Measurements from ENCODE around the gene ZDHHC13. TPM values are rescaled to one million over a fixed set of nuclear protein-coding genes. Genes with fewer than 3 reads are reported as not detected.

Gene ZDHHC13
- total and polyA plus RNA-seq, 3 donors from 2014 or later = 16.3 to 32.6 (median 17.2) TPM

DNA sequence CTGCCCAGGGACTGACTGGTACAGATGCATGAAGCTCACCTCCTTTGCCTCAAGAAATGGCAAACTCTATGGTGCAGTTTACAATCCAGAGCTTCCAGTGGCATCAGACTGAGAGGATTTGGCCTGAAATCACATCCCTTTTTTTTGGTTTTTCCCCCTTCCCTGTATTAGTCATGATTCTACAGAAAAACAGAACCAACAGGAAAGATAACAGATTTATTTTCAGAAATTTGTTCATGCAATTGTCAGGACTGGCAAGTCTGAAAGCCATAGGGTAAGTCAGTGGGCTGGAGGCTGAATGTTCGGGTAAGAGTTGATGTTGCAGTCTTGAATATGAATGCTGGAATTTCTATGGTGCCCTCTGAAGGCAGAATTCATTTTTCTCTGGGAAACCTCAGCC lies 12.0 kb upstream of the ZDHHC13 start:
- no peaks in the 10 kb centered on the region for H3K27me3 ChIP-seq
- intact Hi-C loops (cut with DNase I; ENCODE audit: low total_unique reads) = no loop called here
- H3K36me3 ChIP-seq (ENCODE audit: low read depth, missing control alignments) = no peaks in the 10 kb centered on the region
- WGBS, 2 donors = 82 to 86% methylated on average over 1 of the region's 1 CpG
- no peak for DNase-seq
- no peaks in the 10 kb centered on the region for H3K9me3 ChIP-seq
- H3K4me3 ChIP-seq = no peak overlapping the region
- H3K4me1 ChIP-seq = no peaks in the 10 kb centered on the region
- no peak overlapping the region for H3K27ac ChIP-seq
- no peak for TF ChIP-seq POLR2A (IDR thresholded peaks at IDR 0.05)
- TF ChIP-seq, protein P1, sequence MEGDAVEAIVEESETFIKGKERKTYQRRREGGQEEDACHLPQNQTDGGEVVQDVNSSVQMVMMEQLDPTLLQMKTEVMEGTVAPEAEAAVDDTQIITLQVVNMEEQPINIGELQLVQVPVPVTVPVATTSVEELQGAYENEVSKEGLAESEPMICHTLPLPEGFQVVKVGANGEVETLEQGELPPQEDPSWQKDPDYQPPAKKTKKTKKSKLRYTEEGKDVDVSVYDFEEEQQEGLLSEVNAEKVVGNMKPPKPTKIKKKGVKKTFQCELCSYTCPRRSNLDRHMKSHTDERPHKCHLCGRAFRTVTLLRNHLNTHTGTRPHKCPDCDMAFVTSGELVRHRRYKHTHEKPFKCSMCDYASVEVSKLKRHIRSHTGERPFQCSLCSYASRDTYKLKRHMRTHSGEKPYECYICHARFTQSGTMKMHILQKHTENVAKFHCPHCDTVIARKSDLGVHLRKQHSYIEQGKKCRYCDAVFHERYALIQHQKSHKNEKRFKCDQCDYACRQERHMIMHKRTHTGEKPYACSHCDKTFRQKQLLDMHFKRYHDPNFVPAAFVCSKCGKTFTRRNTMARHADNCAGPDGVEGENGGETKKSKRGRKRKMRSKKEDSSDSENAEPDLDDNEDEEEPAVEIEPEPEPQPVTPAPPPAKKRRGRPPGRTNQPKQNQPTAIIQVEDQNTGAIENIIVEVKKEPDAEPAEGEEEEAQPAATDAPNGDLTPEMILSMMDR (IDR thresholded peaks at IDR 0.05) = no peak

DNA sequence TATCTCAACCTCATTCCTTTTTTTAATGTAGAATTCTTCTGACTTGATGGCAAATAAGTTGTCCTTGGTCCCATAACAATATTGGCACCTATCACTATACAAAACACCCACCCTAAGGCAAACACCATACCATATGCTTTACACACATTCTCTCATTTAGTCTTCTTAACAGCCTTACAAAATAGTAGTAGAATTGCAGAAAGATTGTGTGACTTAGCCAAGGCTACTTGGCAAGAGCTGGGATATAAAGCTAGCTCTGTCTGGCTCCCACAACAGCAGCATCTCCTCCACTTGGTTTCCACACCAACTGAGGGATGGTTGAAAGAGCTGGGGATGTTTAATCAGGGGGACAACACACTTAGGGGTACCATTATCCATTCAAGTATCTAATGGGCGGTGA lies 9.8 kb upstream of the ZDHHC13 start:
- WGBS, 2 donors = 93 to 95% methylated on average over 1 of the region's 1 CpG
- TF ChIP-seq POLR2A (IDR thresholded peaks at IDR 0.05) = no peak
- TF ChIP-seq, protein P1 (IDR thresholded peaks at IDR 0.05) = no peak
- intact Hi-C loops (cut with DNase I; ENCODE audit: low total_unique reads) = no loop called here

DNA sequence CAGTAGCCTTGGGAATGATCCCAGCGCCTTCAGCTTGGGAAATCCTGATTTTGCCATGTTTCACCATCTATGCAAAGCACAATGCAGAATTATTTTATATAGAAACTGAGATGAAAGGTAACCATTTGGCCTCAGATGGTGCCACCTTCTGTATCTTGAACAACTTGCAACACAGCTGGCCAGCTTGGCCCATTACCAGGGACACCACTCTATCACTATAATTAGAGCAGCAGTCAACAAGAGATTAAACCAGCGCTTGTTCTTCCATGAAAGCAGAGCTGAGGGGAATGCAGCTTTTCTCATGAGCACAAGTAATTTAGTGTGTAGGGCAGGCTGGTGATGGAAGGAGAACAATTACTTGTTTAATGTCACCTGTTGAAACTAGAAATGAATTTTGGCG lies 6.7 kb upstream of the ZDHHC13 start:
- 66 to 70% methylated on average over 3 of the region's 3 CpGs for WGBS, 2 donors
- H3K4me3 ChIP-seq = no peak overlapping the region
- no peak overlapping the region for H3K27ac ChIP-seq
- DNase-seq = peak; percentile 44
- TF ChIP-seq POLR2A (IDR thresholded peaks at IDR 0.05) = no peak
- TF ChIP-seq, protein P1 (IDR thresholded peaks at IDR 0.05) = no peak
- no peaks in the 10 kb centered on the region for H3K27me3 ChIP-seq
- no peaks in the 10 kb centered on the region for H3K9me3 ChIP-seq
- no peaks in the 10 kb centered on the region for H3K4me1 ChIP-seq
- intact Hi-C loops (cut with DNase I; ENCODE audit: low total_unique reads) = no loop called here
- no peaks in the 10 kb centered on the region for H3K36me3 ChIP-seq (ENCODE audit: low read depth, missing control alignments)

More for the DNA sequence above, 9.8 kb upstream of the ZDHHC13 start:
- no peaks in the 10 kb centered on the region for H3K4me1 ChIP-seq
- no peaks in the 10 kb centered on the region for H3K36me3 ChIP-seq (ENCODE audit: low read depth, missing control alignments)
- no peaks in the 10 kb centered on the region for H3K27me3 ChIP-seq
- DNase-seq = no peak
- H3K4me3 ChIP-seq = no peak overlapping the region
- H3K9me3 ChIP-seq = no peaks in the 10 kb centered on the region
- H3K27ac ChIP-seq = no peak overlapping the region

DNA sequence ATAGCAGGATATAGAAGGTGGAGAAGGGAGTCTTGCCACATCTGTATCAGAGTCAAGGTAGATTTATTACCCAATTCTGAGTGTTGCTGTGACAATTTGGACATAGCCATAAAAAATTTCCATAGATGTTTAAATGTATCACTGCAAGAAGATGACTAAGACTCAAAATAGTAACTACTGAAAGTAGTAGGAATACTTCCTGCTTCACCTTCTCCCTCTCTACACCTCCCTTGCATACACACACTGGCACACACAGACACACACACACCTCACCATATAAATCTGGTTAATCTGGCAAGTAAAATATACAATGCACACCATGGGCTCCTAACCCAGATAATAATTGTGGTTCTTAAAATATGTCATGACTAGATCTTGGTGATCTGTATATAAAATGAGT lies 5.2 kb upstream of the ZDHHC13 start:
- intact Hi-C loops (cut with DNase I; ENCODE audit: low total_unique reads) = no loop called here
- H3K4me3 ChIP-seq = no peak overlapping the region
- no peaks in the 10 kb centered on the region for H3K27me3 ChIP-seq
- no peak overlapping the region for H3K27ac ChIP-seq
- H3K9me3 ChIP-seq = no peaks in the 10 kb centered on the region
- no peak for DNase-seq
- TF ChIP-seq, protein P1 (IDR thresholded peaks at IDR 0.05) = no peak
- no peak for TF ChIP-seq POLR2A (IDR thresholded peaks at IDR 0.05)
- H3K36me3 ChIP-seq (ENCODE audit: low read depth, missing control alignments) = no peaks in the 10 kb centered on the region
- peaks cover 5% of the 10 kb centered on the region for H3K4me1 ChIP-seq

DNA sequence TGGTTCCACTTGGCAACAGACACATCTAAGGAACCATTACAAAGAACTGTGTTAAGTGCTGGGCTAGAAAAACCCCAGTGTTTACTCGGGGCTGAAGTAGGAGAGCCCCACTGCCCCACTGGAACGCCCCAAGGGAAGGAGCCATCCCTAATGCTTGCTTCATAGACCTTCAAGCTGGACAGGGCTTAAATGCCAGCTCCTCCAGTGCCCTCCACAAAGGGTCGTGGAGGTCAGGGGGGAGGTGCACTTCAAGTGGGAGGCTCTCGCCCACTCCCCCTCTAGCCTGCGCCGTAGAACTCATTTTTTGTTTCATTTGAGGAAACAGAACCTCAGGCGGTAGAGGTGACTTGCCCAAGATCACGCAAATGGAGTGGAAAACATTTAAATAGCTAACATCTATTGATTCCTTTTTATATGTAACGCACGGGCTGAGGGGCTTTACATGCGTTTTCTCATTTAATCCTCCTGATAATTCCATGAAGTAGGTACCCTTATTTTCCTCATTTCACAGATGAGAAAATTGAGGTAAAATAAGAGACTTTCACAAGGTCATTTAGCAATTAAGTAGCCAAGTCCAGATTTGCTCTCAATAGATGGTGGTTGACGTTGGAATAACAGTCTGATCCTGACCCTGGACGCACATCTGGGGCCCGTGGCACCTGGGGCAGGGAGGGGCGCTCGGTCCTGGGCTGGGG lies 545 bp upstream of the ZDHHC13 start:
- TF ChIP-seq, protein P1 (IDR thresholded peaks at IDR 0.05) = no peak
- TF ChIP-seq POLR2A (IDR thresholded peaks at IDR 0.05) = no peak
- WGBS, 2 donors = 25 to 31% methylated on average over 15 to 16 of the region's 16 CpGs
- peaks cover 13% of the 10 kb centered on the region for H3K4me1 ChIP-seq
- no peak for DNase-seq
- peak overlapping the region; percentile 84 to 93 for H3K4me3 ChIP-seq
- no peak overlapping the region for H3K27ac ChIP-seq
- intact Hi-C loops (cut with DNase I; ENCODE audit: low total_unique reads) = no loop called here
- H3K27me3 ChIP-seq = no peaks in the 10 kb centered on the region
- H3K36me3 ChIP-seq (ENCODE audit: low read depth, missing control alignments) = no peaks in the 10 kb centered on the region
- H3K9me3 ChIP-seq = no peaks in the 10 kb centered on the region

Measured in testis (tissue), 3 donors.